ENCODE data around the gene FAXC. TPM values are rescaled to one million over a fixed set of nuclear protein-coding genes. Genes with fewer than 3 reads are reported as not detected.

Gene FAXC
- total RNA-seq, 2 experiments from 2014 or later = 0.07 TPM; not detected in 1

DNA sequence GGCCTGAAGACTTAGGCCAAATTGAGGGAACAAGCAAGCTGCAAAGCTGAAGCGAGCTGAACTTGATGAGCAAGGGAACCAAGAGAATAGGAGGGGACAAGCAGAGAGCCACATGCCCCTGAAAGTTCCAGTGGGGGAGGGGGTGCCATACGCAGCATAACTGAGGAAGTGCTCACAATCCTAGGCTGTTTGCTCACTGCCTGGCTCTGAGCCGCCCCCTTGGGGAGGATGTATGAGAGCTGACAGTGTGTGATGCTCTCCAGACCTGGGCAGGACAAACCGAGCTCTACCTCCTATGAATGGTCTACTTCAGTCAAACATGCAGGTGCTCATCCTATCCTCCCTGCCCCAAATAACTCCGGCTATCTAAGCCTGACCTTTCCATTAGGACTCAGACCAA, 52.1 kb downstream of the FAXC start:
- Mint-ChIP-seq H3K27ac (no peak overlapping the region), H3K9me3 (no peaks in the 10 kb centered on the region), H3K4me1 (no peaks in the 10 kb centered on the region), H3K27me3 (peaks cover 26% of the 10 kb centered on the region), H3K4me3 (no peak overlapping the region), H3K36me3 (ENCODE audit: low read depth) (no peaks in the 10 kb centered on the region)
- DNase-seq = no peak
- ChIA-PET POLR2A (no interaction called here), CTCF (no interaction called here)

DNA sequence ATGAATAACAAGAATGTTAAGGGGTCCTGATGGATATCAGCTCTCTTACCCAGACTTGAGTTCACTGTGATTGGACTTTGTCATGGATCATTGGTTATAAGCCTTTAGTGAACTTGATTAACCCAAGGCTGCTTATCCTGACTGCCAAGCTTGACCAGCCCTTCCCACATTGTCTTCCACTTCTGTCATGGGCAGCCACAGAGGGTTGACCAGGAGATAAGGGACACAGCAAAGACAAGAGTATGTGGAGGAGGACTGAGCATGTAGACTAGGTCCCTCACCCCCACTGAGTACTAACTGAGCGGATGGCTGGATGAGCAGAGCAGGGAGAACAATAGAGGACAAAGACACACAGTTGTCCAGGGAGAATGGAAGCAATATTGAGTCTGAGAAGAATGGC, 52.5 kb downstream of the FAXC start:
- no peak for DNase-seq
- ChIA-PET POLR2A (no interaction called here), CTCF (no interaction called here)
- no peaks in the 10 kb centered on the region for H3K36me3 Mint-ChIP-seq (ENCODE audit: low read depth)
- no peak overlapping the region for H3K27ac Mint-ChIP-seq
- H3K4me1 Mint-ChIP-seq = no peaks in the 10 kb centered on the region
- peaks cover 26% of the 10 kb centered on the region for H3K27me3 Mint-ChIP-seq
- H3K9me3 Mint-ChIP-seq = no peaks in the 10 kb centered on the region
- H3K4me3 Mint-ChIP-seq = no peak overlapping the region

DNA sequence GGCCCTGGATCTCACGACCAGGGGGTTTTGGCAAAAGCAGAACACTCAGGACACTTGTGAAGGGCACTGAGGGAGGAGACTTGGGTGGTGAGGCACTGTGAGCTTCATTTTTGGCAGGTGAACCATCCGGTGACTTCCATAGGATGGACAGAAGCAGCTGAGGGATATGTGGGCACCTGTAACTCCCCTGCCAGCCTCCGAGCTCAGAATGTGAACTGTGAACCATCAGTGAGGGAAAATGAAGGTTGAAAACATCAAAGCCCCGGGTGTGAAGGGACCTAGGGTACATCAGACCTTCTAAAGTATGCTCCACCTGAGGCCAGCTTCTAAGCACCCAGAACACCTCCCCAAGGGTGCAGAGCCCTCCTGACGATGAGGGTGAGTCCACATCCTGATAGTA, 53.2 kb downstream of the FAXC start:
- Mint-ChIP-seq H3K4me1 (no peaks in the 10 kb centered on the region), H3K36me3 (ENCODE audit: low read depth) (no peaks in the 10 kb centered on the region), H3K9me3 (no peaks in the 10 kb centered on the region), H3K27me3 (peaks cover 26% of the 10 kb centered on the region), H3K27ac (no peak overlapping the region), H3K4me3 (no peak overlapping the region)
- ChIA-PET POLR2A (no interaction called here), CTCF (no interaction called here)
- DNase-seq = no peak

DNA sequence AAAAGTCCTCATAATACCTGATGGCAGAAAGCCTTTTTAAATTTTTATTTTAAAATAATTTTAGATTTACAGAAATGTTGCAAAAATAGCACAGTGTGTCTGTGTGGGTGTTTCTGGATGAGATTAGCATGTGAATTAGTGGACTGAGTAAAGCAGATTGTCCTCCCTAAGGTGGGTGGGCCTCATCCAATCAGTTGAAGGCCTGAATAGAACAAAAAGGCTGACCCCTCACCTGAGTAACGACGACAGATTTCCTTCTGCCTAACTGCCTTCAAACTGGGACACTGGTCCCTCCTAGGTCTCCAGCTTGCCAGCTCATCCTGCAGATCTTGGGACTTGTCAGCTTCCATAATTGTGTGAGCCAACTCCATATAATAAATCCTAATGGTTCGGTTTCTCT, 54.2 kb downstream of the FAXC start:
- no peaks in the 10 kb centered on the region for H3K36me3 Mint-ChIP-seq (ENCODE audit: low read depth)
- CTCF ChIA-PET = no interaction called here
- H3K9me3 Mint-ChIP-seq = no peaks in the 10 kb centered on the region

DNA sequence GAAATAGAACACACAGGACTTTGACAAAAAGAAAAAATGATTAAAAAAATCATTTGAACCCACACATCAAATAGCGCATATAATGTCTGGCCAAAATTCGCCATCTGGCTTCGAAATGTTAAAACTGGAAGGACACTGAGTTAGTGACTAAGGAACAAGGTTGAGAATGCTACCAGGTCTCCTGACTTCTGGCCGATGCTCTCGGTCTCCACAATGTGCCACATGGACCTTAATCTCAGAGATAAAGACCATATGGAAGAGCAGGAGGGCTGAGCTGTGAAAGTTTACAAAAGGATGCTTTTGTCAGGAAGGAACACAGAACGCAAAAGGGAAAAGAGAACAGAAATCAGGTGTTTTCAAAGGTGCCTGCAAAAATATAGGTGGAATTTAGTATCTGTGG, 54.7 kb downstream of the FAXC start:
- H3K27ac Mint-ChIP-seq = no peak overlapping the region

More for the DNA sequence above, 54.2 kb downstream of the FAXC start:
- Mint-ChIP-seq H3K4me1 (no peaks in the 10 kb centered on the region), H3K27ac (no peak overlapping the region), H3K4me3 (no peak overlapping the region), H3K27me3 (peaks cover 18% of the 10 kb centered on the region)
- no peak for DNase-seq
- POLR2A ChIA-PET = no interaction called here

DNA sequence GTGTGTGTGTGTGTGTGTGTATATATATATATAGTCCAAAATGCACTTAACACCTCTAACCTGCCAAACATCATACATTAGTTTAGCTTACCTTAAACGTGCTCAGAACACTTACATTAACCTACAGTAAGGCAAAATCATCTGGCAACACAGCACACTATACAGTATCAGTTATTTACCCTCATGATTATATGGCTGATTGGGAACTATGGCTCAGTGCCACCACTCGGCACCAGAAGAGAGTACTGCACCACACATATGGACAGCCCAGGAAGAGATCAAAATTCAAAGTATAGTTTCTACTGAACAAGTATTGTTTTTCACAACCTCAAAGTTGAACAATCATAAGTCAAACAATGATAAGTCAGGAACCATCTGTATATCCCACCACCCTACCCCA, 59.8 kb downstream of the FAXC start:
- Mint-ChIP-seq H3K36me3 (ENCODE audit: low read depth) (no peaks in the 10 kb centered on the region), H3K4me3 (no peak overlapping the region), H3K27ac (no peak overlapping the region), H3K27me3 (peaks cover 19% of the 10 kb centered on the region), H3K9me3 (no peaks in the 10 kb centered on the region), H3K4me1 (no peaks in the 10 kb centered on the region)
- ChIA-PET POLR2A (interaction anchor here (0.7 kb wide), 1 partner anchor 23 kb away, joined by 3 read pairs; no protein-coding TSS in a partner anchor), CTCF (no interaction called here)
- DNase-seq = no peak

More for the DNA sequence above, 54.7 kb downstream of the FAXC start:
- H3K27me3 Mint-ChIP-seq = peaks cover 13% of the 10 kb centered on the region
- no peaks in the 10 kb centered on the region for H3K9me3 Mint-ChIP-seq
- H3K36me3 Mint-ChIP-seq (ENCODE audit: low read depth) = no peaks in the 10 kb centered on the region
- ChIA-PET POLR2A (no interaction called here), CTCF (no interaction called here)
- H3K4me1 Mint-ChIP-seq = no peaks in the 10 kb centered on the region
- H3K4me3 Mint-ChIP-seq = no peak overlapping the region
- no peak for DNase-seq

DNA sequence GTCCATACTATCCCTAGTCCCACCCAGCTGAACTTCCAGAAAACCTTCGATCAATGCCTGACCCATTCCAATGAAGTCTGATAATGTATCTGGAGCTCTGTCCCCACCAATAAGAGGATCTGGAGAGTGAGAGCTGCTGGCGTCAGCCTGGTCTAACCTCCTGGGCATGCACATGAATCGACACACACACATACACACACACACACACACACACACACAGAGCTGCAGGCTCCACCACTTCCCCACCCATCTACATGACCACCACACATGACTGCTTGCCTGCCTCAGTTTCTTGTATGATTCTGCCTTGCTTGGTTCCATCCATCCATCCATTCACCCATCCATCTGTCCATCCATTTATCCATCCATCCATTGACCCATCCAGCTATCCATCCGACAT, 60.8 kb downstream of the FAXC start:
- no peak overlapping the region for H3K4me3 Mint-ChIP-seq
- ChIA-PET CTCF (interaction anchor here (0.6 kb wide), 1 partner anchor 525 kb away, joined by 6 read pairs; no protein-coding TSS in a partner anchor), POLR2A (no interaction called here)
- no peak overlapping the region for H3K27ac Mint-ChIP-seq
- H3K9me3 Mint-ChIP-seq = no peaks in the 10 kb centered on the region
- no peaks in the 10 kb centered on the region for H3K36me3 Mint-ChIP-seq (ENCODE audit: low read depth)
- H3K4me1 Mint-ChIP-seq = no peaks in the 10 kb centered on the region
- DNase-seq = no peak
- H3K27me3 Mint-ChIP-seq = peaks cover 20% of the 10 kb centered on the region

DNA sequence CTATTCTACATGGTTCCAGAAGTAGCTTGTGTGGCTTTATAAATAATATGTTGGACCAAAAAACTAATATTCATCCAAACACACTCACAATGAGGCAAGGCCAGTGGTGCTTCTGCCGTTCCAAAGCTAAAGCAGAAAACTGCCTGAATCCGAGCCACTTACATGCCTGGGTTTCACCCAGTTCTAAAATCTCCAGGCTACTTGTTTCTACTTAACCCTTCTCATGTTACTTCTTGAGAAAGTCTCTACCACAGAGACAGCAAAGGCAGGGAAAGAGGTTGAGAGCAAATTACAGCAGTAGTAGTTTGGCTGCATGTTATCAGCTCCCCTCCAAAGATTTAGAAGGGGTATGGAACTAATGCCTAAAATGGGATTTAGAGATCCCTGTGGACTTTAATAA, 62.0 kb downstream of the FAXC start:
- ChIA-PET POLR2A (no interaction called here), CTCF (interaction anchor here (0.6 kb wide), 1 partner anchor 156 kb away, joined by 3 read pairs; no protein-coding TSS in a partner anchor)
- H3K36me3 Mint-ChIP-seq (ENCODE audit: low read depth) = no peaks in the 10 kb centered on the region
- no peak overlapping the region for H3K27ac Mint-ChIP-seq
- no peak for DNase-seq
- H3K4me3 Mint-ChIP-seq = no peak overlapping the region
- no peaks in the 10 kb centered on the region for H3K4me1 Mint-ChIP-seq
- peaks cover 20% of the 10 kb centered on the region for H3K27me3 Mint-ChIP-seq
- no peaks in the 10 kb centered on the region for H3K9me3 Mint-ChIP-seq

DNA sequence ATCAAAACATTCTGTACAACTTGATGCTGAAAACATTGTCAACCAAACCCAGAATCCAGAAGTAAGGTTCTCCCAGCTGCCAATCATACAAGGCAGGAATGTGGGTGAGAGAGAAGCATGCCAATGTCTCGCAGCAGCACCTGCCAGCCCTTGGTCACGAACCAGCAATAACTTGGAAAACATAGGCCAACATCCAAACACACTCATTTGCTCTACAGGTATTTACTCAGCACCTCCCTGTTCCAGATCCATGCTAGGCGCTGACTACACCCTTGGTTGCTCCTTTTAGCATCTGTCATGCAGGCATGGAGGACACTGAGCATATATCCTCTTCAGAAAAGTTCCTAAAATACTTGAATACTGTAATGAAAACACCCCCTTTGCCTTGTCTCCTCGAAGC, 63.6 kb downstream of the FAXC start:
- Mint-ChIP-seq H3K9me3 (no peaks in the 10 kb centered on the region), H3K27me3 (peaks cover 20% of the 10 kb centered on the region), H3K4me1 (no peaks in the 10 kb centered on the region), H3K4me3 (no peak overlapping the region), H3K27ac (no peak overlapping the region), H3K36me3 (ENCODE audit: low read depth) (no peaks in the 10 kb centered on the region)
- DNase-seq = no peak
- ChIA-PET POLR2A (no interaction called here), CTCF (no interaction called here)

DNA sequence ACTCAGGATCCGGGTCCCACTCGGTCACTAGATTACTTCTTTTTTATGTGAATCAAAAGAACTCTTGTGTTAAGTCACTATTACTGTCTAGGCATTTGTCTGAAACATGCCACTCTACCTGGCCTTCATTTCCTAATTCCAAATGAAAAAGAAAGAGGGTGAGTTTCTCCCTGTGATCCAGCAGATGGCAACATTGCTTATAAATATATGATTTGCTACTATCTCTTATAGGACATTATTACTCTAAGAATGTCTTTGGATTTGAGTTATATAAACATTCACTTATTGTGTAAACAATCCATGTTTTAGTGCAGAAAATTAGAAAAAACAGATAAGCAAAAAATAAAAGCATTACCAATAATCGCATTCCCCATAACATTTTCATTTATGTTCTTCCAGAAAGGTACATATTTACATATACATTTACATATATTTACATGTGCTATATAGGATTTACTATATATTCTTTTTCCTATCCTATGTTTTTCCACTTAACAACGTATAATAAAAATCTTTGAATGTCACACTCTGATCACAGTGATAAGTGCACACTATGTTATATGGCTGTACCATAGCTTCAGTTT, 66.9 kb downstream of the FAXC start:
- peaks cover 18% of the 10 kb centered on the region for H3K27me3 Mint-ChIP-seq
- no peaks in the 10 kb centered on the region for H3K36me3 Mint-ChIP-seq (ENCODE audit: low read depth)
- H3K4me1 Mint-ChIP-seq = no peaks in the 10 kb centered on the region
- CTCF ChIA-PET = no interaction called here
- POLR2A ChIA-PET = no interaction called here
- no peak overlapping the region for H3K27ac Mint-ChIP-seq
- H3K4me3 Mint-ChIP-seq = no peak overlapping the region
- no peak for DNase-seq
- no peaks in the 10 kb centered on the region for H3K9me3 Mint-ChIP-seq

DNA sequence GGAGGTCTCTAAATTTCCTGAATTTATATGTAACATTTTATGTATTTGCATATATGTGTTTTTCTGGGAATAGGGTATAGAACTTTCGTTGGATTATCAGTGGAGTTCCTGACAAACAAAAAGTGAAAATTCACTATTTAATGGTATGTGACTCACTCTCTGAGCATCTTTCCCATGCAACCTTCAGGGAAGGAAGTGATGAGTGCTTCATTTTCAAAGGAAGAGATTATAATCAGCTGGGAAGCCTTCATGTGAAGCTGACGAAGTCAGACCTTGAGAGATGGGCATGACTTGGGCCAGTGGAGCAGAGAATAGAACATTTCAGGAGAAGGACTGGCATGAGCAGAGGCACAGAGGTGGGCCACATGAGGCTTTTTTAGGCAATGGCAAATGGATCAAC, 72.7 kb downstream of the FAXC start:
- ChIA-PET POLR2A (no interaction called here), CTCF (no interaction called here)
- no peak overlapping the region for H3K27ac Mint-ChIP-seq
- H3K4me3 Mint-ChIP-seq = no peak overlapping the region
- DNase-seq = no peak
- H3K9me3 Mint-ChIP-seq = no peaks in the 10 kb centered on the region
- no peaks in the 10 kb centered on the region for H3K4me1 Mint-ChIP-seq
- no peaks in the 10 kb centered on the region for H3K36me3 Mint-ChIP-seq (ENCODE audit: low read depth)
- H3K27me3 Mint-ChIP-seq = peaks cover 9% of the 10 kb centered on the region

DNA sequence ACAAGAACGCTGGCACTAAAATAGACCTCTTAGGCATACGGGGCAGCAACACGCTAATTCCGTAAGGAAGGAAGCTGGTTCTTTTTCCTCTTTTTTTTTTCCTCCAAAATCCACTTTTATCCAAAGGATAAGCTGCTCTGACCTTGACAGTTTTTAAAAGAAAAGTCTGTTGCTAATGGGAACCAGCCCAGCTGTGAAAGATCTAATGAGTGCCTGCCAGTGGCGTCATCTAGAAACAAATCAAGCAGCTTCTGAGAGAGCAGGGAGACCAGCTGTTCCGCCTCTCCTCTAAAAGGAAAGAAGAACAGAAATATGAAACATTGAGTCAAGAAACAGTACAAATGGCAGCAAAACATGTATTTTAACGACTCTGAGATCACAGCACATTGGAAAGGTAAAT, 78.6 kb downstream of the FAXC start:
- H3K4me3 Mint-ChIP-seq = no peak overlapping the region
- DNase-seq = no peak
- CTCF ChIA-PET = no interaction called here
- H3K9me3 Mint-ChIP-seq = no peaks in the 10 kb centered on the region
- POLR2A ChIA-PET = no interaction called here
- H3K27me3 Mint-ChIP-seq = peaks cover 3% of the 10 kb centered on the region
- H3K4me1 Mint-ChIP-seq = no peaks in the 10 kb centered on the region
- H3K36me3 Mint-ChIP-seq (ENCODE audit: low read depth) = no peaks in the 10 kb centered on the region
- no peak overlapping the region for H3K27ac Mint-ChIP-seq

DNA sequence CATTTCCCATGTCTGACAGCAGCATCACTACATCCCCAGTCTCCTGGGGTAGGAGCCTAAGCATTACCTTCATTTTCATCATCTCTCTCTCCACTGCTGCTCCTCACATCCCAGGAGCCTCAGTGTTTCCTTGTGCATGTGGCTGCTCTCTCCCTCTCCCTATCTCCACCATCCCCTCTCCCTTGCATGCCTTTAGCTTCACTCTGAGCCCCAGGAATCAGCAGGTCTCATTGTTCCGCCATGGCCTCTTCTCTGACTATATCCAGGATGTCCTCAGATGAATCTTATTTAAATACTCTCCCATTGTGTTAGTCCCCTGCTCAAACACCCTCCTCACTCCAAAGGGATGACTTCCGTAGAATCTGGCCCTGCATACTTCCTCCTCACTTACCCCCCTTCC, 79.4 kb downstream of the FAXC start:
- H3K4me1 Mint-ChIP-seq = no peaks in the 10 kb centered on the region
- POLR2A ChIA-PET = no interaction called here
- CTCF ChIA-PET = no interaction called here

DNA sequence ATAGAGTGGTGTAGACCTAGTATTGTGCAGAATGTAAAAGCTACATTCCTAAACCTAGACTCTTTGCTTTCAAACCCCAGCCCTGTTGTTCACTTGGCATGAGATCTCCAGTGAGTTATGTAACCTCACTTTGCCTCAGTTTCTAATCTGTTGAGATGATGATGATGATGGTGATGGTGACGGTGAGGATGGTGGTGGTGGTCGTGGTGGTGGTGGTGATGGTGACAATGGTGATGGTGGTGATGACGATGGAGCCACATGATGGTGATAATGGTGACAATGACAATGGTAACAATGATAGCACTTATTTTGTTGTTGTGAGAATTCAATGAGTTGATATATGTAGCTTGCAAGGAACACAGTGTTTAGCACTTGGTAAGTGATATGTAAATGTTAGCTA, 80.3 kb downstream of the FAXC start:
- no peak for DNase-seq
- H3K4me3 Mint-ChIP-seq = no peak overlapping the region
- H3K4me1 Mint-ChIP-seq = no peaks in the 10 kb centered on the region
- no peaks in the 10 kb centered on the region for H3K36me3 Mint-ChIP-seq (ENCODE audit: low read depth)
- POLR2A ChIA-PET = no interaction called here
- peaks cover 3% of the 10 kb centered on the region for H3K27me3 Mint-ChIP-seq
- CTCF ChIA-PET = no interaction called here
- H3K27ac Mint-ChIP-seq = no peak overlapping the region
- H3K9me3 Mint-ChIP-seq = no peaks in the 10 kb centered on the region

More for the DNA sequence above, 79.4 kb downstream of the FAXC start:
- H3K4me3 Mint-ChIP-seq = no peak overlapping the region
- DNase-seq = no peak
- H3K27me3 Mint-ChIP-seq = peaks cover 3% of the 10 kb centered on the region
- H3K36me3 Mint-ChIP-seq (ENCODE audit: low read depth) = no peaks in the 10 kb centered on the region
- no peaks in the 10 kb centered on the region for H3K9me3 Mint-ChIP-seq
- no peak overlapping the region for H3K27ac Mint-ChIP-seq
